Naive thymus-derived CD8-positive, alpha-beta T cell (primary cell): ENCODE measurements around the gene PAQR6. TPM values are rescaled to one million over a fixed set of nuclear protein-coding genes. Genes with fewer than 3 reads are reported as not detected.
A peak's percentile ranks its signal among the peaks of the same experiment; 100 is the strongest.
"Not testable (repeated sequence)": the region's sequence is repeated elsewhere in the genome, so short reads cannot be mapped to it uniquely, and the experiment has no call there.

Experiments
- ATAC-seq, 2 donors: fragments of 150-1000 bp; cut with Tn5 transposase in 1 of 2; sonication (Bioruptor Pico), chemical (Tn5 transposase) in 1 of 2; 1 replicate in 1 of 2; 2 replicates in 1 of 2; pipeline ENCODE4 v1.10.0; 2021; ENCODE audit warnings: mild to moderate bottlenecking in 2 of 2, moderate library complexity in 2 of 2
- POLR2A ChIA-PET: fragments of 350-600 bp; sonication (Branson Sonifier 250); formaldehyde crosslinking; loops from one replicate; lab custom pipeline; 2021; ENCODE audit warnings: antibody characterized with exemption; lab: Charles Lee
- DNase-seq, 10 donors: peaks; one replicate each; pipeline versions ENCODE4 v3.0.0 to v3.0.0-alpha.2; 2020 to 2022
- H3K27ac Mint-ChIP-seq, 10 donors: one replicate each; pipeline ENCODE4 v1.8.0; 2020 to 2022; ENCODE audit warnings: mild to moderate bottlenecking in 10 of 10, mixed read lengths in 10 of 10, moderate library complexity in 4 of 10, inconsistent platforms in 1 of 10
- H3K27me3 Mint-ChIP-seq, 5 donors: one replicate each; pipeline ENCODE4 v1.8.0; 2021 to 2022; ENCODE audit warnings: mixed read lengths in 5 of 5
- H3K36me3 Mint-ChIP-seq, 3 donors: one replicate each; pipeline ENCODE4 v1.8.0; 2020 to 2022; ENCODE audit warnings: mixed read lengths in 3 of 3, mild to moderate bottlenecking in 2 of 3, inconsistent platforms in 1 of 3
- H3K4me1 Mint-ChIP-seq, 4 donors: one replicate each; pipeline ENCODE4 v1.8.0; 2021 to 2022; ENCODE audit warnings: mixed read lengths in 4 of 4
- H3K4me3 Mint-ChIP-seq, 10 donors: one replicate each; pipeline ENCODE4 v1.8.0; 2020 to 2022; ENCODE audit warnings: mild to moderate bottlenecking in 10 of 10, mixed read lengths in 10 of 10, moderate library complexity in 6 of 10, inconsistent platforms in 1 of 10
- H3K9me3 Mint-ChIP-seq, 9 donors: one replicate each; pipeline ENCODE4 v1.8.0; 2020 to 2022; ENCODE audit warnings: mixed read lengths in 9 of 9, mild to moderate bottlenecking in 3 of 9, inconsistent platforms in 1 of 9, moderate library complexity in 1 of 9
- polyA plus RNA-seq, 3 donors: library from polyadenylated mRNA; unstranded; fragments of 300-500 nt; fragmentation: Illumina TruSeq; gene quantifications; one replicate each; pipeline ENCODE4 v1.2.3, GENCODE V29; 2021
- total RNA-seq, 8 experiments: library from RNA in 2 of 8; stranded (reverse) in 2 of 8; gene quantifications; one replicate each; pipeline ENCODE4 v1.2.3 and lab custom pipeline; 2021 to 2026

The PAQR6 gene
- total and polyA plus RNA-seq, 5 experiments from 2014 or later: 0.15 to 3.0 (median 0.21) TPM

DNA sequence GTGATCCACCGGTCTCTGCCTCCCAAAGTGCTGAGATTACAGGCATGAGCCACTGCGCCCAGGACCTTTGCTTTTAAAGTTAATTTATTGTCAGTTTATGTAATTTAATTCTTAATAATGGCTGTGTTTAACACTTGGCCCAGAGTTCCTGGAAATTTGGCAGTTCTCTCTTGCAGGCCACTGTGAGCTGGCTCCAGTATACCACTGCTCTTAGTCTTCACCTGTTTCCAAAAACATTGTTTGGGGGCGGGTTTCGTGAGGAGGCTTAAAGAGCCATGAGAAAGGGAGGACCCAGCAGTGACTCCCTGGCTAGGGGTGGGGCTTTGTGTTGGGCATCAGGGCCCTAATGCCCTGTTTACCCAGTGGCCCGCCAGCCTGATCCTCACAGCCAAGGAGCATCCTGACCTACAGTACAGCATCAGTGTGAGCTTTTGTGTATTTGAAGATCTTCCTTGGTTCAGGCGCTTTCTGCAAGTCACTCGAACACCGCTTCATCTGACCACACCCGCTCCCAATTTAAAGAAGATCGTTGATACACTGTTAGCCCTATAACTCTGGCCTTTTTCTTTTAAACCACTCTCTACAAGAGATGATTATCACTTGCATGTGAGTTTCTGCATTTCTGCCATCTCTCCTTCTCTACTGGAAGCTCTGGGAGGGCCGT lies 17.9 kb downstream of the PAQR6 start:
- Mint-ChIP-seq H3K4me1 (peaks cover 3 to 11% (median 8%) of the 10 kb centered on the region in 4 donors), H3K36me3 (peaks cover 0 to 68% (median 15%) of the 10 kb centered on the region in 3 donors), H3K9me3 (no peaks in the 10 kb centered on the region), H3K4me3 (no peak overlapping the region), H3K27ac (peak overlapping the region in 2 of 10 donors; percentile 53 to 61), H3K27me3 (no peaks in the 10 kb centered on the region)
- DNase-seq (no peak), ATAC-seq (no peak)
- POLR2A ChIA-PET: no interaction called here

DNA sequence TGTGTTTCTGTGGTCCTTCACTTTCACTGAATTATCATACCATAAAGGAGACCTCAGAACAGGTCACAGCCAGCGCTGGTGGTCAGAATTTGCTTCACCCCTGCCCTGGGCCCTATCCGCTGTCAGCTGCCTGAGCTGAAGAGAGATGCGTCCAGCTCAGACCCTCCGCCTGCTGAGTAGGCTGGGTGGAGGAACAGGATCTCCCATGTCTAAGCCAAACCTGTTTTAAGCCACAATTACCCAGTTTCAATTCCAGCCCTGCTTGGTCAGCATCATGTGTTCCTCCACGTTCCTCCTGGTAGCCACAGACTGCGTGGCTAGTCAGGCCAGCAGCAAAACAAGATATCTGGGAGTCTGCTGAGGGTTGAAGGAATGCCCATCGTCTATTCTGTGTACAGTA lies 19.4 kb downstream of the PAQR6 start:
- Mint-ChIP-seq H3K9me3 (no peaks in the 10 kb centered on the region), H3K36me3 (peaks cover 3 to 63% (median 11%) of the 10 kb centered on the region in 3 donors), H3K27me3 (no peaks in the 10 kb centered on the region), H3K4me3 (no peak overlapping the region), H3K4me1 (peaks cover 5 to 11% (median 8%) of the 10 kb centered on the region in 4 donors), H3K27ac (peak overlapping the region in 1 of 10 donors; percentile 65)
- DNase-seq (no peak), ATAC-seq (no peak)
- POLR2A ChIA-PET: interaction anchor here (0.7 kb wide), 1 partner anchor 136 kb away, joined by 3 read pairs; no protein-coding TSS in a partner anchor

DNA sequence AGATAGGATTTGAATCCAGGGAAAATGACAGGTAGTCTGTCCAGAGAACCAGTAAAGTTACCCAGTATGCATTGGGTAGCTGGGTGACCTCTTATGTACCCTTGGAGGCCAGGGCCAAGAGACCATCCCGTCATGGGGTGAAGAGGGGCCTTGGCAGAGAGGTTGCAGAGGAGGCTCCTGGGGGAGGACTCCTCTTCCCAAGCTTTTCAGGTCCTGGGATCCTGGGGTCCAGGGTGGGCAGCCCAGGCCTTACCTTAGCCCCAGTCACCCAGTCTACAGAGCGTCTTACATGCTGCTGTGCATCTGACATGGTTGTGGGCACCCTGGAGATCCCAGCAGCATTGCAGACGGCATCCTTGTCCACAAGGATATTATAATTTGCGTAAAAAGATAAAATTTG lies 21.1 kb downstream of the PAQR6 start:
- Mint-ChIP-seq H3K4me1 (peaks cover 11 to 20% (median 17%) of the 10 kb centered on the region in 4 donors), H3K36me3 (peaks cover 5 to 67% (median 19%) of the 10 kb centered on the region in 3 donors), H3K27ac (peak overlapping the region in 3 of 10 donors; percentile 23 to 49 (median 43)), H3K9me3 (no peaks in the 10 kb centered on the region), H3K27me3 (no peaks in the 10 kb centered on the region), H3K4me3 (no peak overlapping the region)
- POLR2A ChIA-PET: interaction anchor here (2.6 kb wide), 1 partner anchor 13 kb away, joined by 14 read pairs; the partner anchor contains the start of gene PMF1
- no peak for DNase-seq
- no peak for ATAC-seq

DNA sequence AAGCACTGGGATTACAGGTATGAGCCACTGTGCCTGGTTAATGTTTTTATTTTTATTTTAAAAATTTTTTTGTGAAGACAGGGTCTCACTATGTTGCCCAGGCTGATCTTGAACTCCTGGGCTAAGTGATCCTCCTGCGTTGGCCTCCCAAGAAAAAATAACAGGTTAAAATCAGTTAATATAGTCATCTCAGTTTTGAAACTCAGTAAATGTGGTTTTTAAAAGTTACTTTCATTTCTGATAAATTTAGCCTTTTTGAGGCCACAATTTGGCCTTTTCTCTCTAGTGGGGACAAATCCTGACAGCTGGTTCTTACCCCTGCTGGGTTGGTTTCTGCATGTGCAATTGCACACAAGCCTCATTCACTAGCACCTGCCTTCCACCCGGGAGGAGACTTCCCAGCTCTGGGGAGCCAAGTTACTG lies 21.7 kb downstream of the PAQR6 start:
- Mint-ChIP-seq H3K27me3 (no peaks in the 10 kb centered on the region), H3K4me1 (peaks cover 17 to 23% (median 20%) of the 10 kb centered on the region in 4 donors), H3K27ac (peak overlapping the region in 1 of 10 donors; percentile 23), H3K36me3 (peaks cover 8 to 70% (median 22%) of the 10 kb centered on the region in 3 donors), H3K4me3 (peak overlapping the region in 1 of 10 donors; percentile 29), H3K9me3 (no peaks in the 10 kb centered on the region)
- no peak for DNase-seq
- no peak for ATAC-seq
- POLR2A ChIA-PET: interaction anchor here (1.7 to 2.6 kb wide), 2 partner anchors 13 to 33 kb away, joined by 11 to 14 read pairs; partner anchors contain the start of gene PMF1

DNA sequence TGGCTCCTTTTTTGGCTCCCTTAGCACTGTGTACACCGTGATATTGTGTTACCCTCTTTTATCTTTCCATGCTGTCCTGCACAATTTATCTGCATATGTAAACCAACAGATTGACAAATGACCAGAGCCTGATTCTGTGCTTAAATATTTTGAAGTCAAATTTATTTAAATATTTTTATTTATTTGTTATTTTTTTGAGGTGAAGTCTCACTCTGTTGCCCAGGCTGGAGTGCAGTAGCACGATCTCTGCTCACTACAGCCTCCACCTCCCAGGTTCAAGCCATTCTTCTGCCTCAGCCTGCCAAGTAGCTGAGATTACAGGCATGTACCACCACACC lies 22.2 kb downstream of the PAQR6 start:
- Mint-ChIP-seq H3K4me3 (no peak overlapping the region), H3K9me3 (no peaks in the 10 kb centered on the region), H3K4me1 (peaks cover 20 to 26% (median 23%) of the 10 kb centered on the region in 4 donors), H3K27me3 (no peaks in the 10 kb centered on the region), H3K27ac (peak overlapping the region in 8 of 10 donors; percentile 1 to 80 (median 42)), H3K36me3 (peaks cover 11 to 73% (median 25%) of the 10 kb centered on the region in 3 donors)
- ATAC-seq: no peak
- POLR2A ChIA-PET: interaction anchor here (0.7 to 2.6 kb wide), 4 partner anchors 12 to 80 kb away, joined by 3 to 14 read pairs (median 10); partner anchors contain the start of gene PMF1
- DNase-seq: no peak

DNA sequence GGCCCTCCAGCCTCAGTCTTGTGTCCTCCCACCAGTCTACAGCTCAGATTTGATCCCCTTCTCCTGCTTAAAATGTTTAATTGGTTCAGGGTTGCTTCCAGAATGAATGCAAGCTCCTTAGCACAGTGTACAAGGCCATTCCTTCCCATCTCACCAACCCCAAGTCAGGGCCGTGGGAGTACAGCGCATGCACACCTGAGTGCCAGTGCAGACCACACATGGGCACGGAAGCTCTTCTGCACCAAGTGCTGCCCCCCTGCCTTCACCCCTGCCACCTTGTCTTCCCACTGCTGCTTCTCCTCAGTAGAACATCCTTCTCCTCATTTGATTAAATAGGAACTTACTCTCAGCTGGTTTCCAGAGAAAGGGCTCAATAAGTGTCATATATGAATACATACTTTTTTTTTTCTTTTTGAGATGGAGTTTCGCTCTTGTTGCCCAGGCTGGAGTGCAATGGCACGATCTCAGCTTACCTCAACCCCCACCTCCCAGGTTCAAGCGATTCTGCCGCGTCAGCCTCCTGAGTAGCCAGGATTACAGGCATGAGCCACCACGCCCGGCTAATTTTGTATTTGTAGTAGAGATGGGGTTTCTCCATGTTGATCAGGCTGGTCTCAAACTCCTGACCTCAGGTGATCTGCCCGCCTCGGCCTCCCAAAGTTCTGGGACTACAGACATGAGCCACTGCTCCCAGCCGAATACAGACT lies 25.7 kb downstream of the PAQR6 start:
- DNase-seq (no peak), ATAC-seq (no peak)
- H3K9me3 Mint-ChIP-seq: no peaks in the 10 kb centered on the region
- H3K4me3 Mint-ChIP-seq: no peak overlapping the region
- POLR2A ChIA-PET: interaction anchor here (1.4 kb wide), 1 partner anchor 9 kb away, joined by 3 read pairs; the partner anchor contains the start of gene PMF1
- H3K27ac Mint-ChIP-seq: peak overlapping the region in 7 of 10 donors; percentile 7 to 76 (median 44)
- no peaks in the 10 kb centered on the region for H3K27me3 Mint-ChIP-seq
- H3K4me1 Mint-ChIP-seq: peaks cover 28 to 45% (median 39%) of the 10 kb centered on the region in 4 donors
- peaks cover 11 to 62% (median 20%) of the 10 kb centered on the region in 3 donors for H3K36me3 Mint-ChIP-seq

DNA sequence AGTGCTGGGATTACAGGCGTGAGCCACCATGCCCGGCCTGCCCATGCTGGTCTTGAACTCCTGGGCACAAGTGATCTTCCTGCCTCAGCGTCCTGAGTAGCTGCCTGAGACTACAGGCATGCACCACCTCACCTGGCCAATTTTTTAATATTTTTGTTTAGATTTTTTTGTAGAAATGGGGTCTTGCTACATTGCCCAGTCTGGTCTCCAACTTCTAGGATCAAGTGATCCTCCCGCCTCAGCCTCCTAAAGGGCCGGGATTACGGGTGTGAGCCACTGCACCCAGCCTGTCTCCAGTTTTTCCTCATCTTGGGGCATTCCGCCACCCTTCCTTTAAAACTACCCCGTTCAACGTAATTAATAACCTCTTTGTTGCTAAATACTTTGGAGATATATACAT lies 27.6 kb downstream of the PAQR6 start:
- H3K4me3 Mint-ChIP-seq: no peak overlapping the region
- no peaks in the 10 kb centered on the region for H3K9me3 Mint-ChIP-seq
- no peak for DNase-seq
- no peaks in the 10 kb centered on the region for H3K27me3 Mint-ChIP-seq
- no peak for ATAC-seq
- peaks cover 25 to 48% (median 35%) of the 10 kb centered on the region in 4 donors for H3K4me1 Mint-ChIP-seq
- H3K36me3 Mint-ChIP-seq: peaks cover 11 to 52% (median 17%) of the 10 kb centered on the region in 3 donors
- POLR2A ChIA-PET: no interaction called here
- peak overlapping the region in 1 of 10 donors; percentile 58 for H3K27ac Mint-ChIP-seq

DNA sequence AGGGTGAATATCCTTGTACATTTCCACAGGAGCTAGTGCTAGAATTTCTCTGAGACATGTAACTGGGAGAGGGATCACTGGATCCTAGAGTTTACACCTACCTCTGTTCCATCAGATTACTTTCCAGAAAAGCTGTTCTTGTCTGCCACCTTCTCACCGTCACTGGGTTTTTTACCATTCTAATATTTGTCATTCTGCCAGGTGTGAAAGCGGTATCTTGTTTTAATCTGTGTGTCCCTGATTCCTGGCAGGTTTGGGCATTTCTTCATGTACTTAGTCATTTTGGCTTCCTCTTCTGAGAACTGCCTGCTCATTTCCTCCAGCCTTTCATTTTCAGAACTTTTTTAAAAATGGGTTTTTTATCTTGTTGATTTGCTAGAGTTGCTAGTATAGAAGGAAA lies 30.0 kb downstream of the PAQR6 start:
- peak in 2 of 10 donors; percentile 13 to 24 for DNase-seq
- H3K4me1 Mint-ChIP-seq: peaks cover 24 to 64% (median 49%) of the 10 kb centered on the region in 4 donors
- H3K4me3 Mint-ChIP-seq: peak overlapping the region in 9 of 10 donors; percentile 26 to 80 (median 45)
- POLR2A ChIA-PET: no interaction called here
- peaks cover 6 to 42% (median 14%) of the 10 kb centered on the region in 3 donors for H3K36me3 Mint-ChIP-seq
- peak overlapping the region; percentile 7 to 96 (median 72) for H3K27ac Mint-ChIP-seq
- no peaks in the 10 kb centered on the region for H3K9me3 Mint-ChIP-seq
- H3K27me3 Mint-ChIP-seq: no peaks in the 10 kb centered on the region
- no peak for ATAC-seq

DNA sequence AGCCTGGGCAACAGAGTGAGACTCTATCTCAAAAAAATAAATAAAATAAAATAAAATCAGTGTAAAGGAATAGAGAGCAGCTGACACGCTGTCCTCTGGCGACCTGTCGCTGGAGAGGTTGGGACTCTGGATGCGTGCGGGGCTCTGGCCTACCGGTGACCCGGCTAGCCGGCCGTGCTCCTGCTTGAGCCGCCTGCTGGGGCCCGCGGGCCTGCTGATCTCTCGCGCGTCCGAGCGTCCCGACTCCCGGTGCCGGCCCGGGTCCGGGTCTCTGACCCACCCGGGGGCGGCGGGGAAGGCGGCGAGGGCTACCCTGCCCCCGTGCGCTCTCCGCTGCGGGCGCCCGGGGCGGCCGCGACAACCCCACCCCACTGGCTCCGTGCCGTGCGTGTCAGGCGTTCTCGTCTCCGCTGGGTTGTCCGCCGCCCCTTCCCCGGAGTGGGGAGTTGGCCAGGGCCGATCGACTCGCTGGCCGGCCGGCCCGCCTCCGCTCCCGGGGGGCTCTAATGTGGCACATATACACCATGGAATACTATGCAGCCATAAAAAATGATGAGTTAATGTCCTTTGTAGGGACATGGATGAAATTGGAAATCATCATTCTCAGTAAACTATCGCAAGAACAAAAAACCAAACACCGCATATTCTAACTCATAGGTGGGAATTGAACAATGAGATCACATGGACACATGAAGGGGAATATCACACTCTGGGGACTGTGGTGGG lies 31.3 kb downstream of the PAQR6 start:
- not testable (repeated sequence) for H3K4me3 Mint-ChIP-seq, H3K27me3 Mint-ChIP-seq
- H3K27ac Mint-ChIP-seq: peak overlapping the region in 2 of 10 donors; percentile 24 to 48

DNA sequence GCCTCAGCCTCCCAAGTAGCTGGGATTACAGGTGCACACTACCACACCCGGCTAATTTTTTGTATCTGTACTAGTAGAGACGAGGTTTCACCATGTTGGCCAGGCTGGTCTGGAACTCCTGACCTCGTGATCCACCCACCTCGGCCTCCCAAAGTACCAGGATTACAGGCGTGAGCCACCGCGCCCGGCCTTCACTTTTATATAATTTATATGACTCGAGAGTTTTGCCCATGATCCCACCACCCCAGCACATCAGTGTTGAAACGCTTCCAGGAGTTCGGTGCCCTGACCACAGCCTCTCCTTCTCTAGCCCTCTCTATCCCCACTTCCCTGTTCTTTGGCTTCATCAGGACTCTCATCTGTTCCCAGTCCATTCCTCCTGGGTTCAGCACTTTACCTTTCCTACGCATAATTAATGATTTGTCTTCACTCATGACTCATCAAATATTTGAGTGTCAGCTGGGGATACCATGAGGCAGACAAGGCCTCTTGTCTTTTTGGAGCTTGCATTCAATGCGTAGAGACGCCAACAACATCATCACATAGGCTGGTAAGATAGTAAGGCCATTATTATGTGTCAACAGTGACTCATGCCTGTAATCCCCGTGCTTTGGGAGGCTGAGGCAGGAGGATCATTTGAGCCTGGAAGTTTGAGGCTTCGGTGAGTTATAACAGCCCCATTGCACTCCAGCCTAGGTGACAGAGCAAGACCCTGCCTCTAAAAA lies 33.7 kb downstream of the PAQR6 start:
- H3K9me3 Mint-ChIP-seq: no peaks in the 10 kb centered on the region
- peaks cover 0 to 24% (median under 1%) of the 10 kb centered on the region in 3 donors for H3K36me3 Mint-ChIP-seq
- H3K4me1 Mint-ChIP-seq: peaks cover 17 to 55% (median 45%) of the 10 kb centered on the region in 4 donors
- peak overlapping the region; percentile 80 to 99 (median 92) for H3K27ac Mint-ChIP-seq
- peak overlapping the region; percentile 54 to 96 (median 83) for H3K4me3 Mint-ChIP-seq
- DNase-seq: no peak
- H3K27me3 Mint-ChIP-seq: no peaks in the 10 kb centered on the region
- POLR2A ChIA-PET: interaction anchor here (0.8 to 2.6 kb wide), 6 partner anchors 11 to 287 kb away, joined by 3 to 48 read pairs (median 10); partner anchors contain the start of gene SLC25A44
- no peak for ATAC-seq

More for the DNA sequence above, 31.3 kb downstream of the PAQR6 start:
- POLR2A ChIA-PET, DNase-seq, H3K9me3 Mint-ChIP-seq, ATAC-seq: not testable (repeated sequence)
- Mint-ChIP-seq H3K4me1 (peaks cover 23 to 66% (median 54%) of the 10 kb centered on the region in 4 donors), H3K36me3 (peaks cover 6 to 29% (median 8%) of the 10 kb centered on the region in 3 donors)

DNA sequence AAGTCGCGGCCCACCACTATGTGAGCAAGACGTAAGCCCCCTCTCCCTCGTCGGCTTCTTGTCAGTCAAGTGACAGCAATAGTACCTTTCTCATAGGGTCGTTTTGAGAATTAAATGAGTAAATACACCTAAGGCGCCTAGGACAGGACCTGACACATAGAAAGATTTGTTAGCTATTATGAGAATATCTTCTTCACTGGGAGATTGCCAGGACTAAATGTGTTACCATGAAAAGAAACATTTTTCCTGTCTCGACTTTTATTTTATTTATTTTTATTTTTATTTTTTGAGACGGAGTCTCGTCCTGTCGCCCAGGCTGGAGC lies 34.3 kb downstream of the PAQR6 start:
- peaks cover 18 to 54% (median 43%) of the 10 kb centered on the region in 4 donors for H3K4me1 Mint-ChIP-seq
- H3K27ac Mint-ChIP-seq: peak overlapping the region; percentile 96 to 100 (median 100)
- no peak for DNase-seq
- H3K27me3 Mint-ChIP-seq: no peaks in the 10 kb centered on the region
- H3K4me3 Mint-ChIP-seq: peak overlapping the region; percentile 94 to 98 (median 96)
- no peaks in the 10 kb centered on the region for H3K9me3 Mint-ChIP-seq
- POLR2A ChIA-PET: interaction anchor here (0.8 to 2.6 kb wide), 17 partner anchors 8 to 515 kb away, joined by 3 to 48 read pairs (median 5); partner anchors contain the start of genes ISG20L2, LMNA, METTL25B and SLC25A44
- H3K36me3 Mint-ChIP-seq: peaks cover 0 to 28% (median under 1%) of the 10 kb centered on the region in 3 donors
- no peak for ATAC-seq
